GM10266 (cell line): ENCODE measurements around the gene MAPK8IP3.
A peak's percentile ranks its signal among the peaks of the same experiment; 100 is the strongest.

ENCODE experiments used
- DNase-seq: peaks from one replicate; pipeline ENCODE4 v3.0.0; 2012; ENCODE audit errors: extremely low spot score
- CTCF ChIP-seq: IDR thresholded peaks from 2 replicates; pipeline ENCODE4 v1.5.1; 2012; ENCODE audit warnings: mild to moderate bottlenecking, low read depth; ENCODE audit not compliant: control insufficient read depth, insufficient read depth; ENCODE audit errors: missing control alignments

Gene MAPK8IP3

GRCh38 chr16:1707193-1707790 is 1.3 kb downstream of the MAPK8IP3 start:
- TF ChIP-seq CTCF = no peak
- DNase-seq = peak; percentile 47

- no peak for DNase-seq
- TF ChIP-seq CTCF = no peak
These were observed 2.2 kb downstream of the MAPK8IP3 start for GRCh38 chr16:1708083-1708767.

DNA sequence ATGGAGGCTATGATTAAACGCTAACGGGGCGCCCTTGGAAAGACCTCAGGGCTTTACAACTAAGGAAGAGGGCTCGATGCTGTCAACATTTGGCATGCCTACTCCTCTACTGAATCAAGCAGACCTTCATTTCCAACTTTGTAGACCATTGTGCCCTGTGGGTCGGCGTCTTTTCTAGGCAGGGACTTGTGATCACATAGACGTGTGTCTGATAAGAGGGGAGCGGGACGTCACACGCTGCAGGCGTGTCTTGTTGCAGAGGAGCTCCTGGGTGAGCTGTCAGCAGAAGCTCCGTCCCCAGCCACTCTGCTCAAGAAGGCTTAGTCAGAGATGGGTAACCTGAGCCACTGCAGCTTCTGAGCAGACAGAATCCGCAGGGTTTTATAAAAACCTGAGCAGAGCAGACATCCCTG is 2.8 kb downstream of the MAPK8IP3 start:
- no peak for TF ChIP-seq CTCF
- no peak for DNase-seq

GRCh38 chr16:1709356-1709755 is 3.4 kb downstream of the MAPK8IP3 start:
- no peak for DNase-seq
- no peak for TF ChIP-seq CTCF

DNA sequence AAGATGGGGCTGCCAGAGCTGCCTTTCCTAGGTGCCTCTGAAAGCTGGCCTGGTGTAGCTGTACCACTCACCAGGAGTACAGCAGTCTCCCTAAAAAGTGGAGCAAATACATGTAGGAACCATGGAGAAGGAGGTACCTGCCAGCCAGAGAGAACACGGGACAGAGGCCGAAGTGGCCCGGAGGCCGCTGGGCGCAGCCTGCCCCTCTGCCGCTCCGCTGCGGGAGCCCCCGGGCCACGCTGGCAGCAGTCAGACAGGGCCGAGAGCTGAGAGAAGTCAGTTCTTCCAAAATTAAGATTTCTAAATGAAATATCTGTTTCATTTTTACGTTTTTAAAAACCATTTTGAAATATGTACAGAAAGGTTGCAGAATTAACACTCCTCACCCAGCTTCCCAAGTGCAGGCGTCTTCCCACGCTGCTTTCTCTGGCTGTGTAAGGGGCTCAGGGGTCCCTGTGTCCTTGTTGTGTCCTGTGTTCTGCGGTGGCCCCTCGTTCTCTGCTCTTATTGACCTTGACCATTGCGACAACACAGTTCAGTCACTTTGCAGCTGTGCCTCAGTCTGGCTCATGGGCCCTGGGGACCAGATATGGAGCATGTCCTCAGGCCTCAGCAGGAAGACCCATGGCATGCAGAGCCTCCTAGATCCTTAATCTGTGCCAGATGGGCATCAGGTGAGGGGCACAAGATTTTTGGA is 5.0 kb downstream of the MAPK8IP3 start:
- TF ChIP-seq CTCF = no peak
- no peak for DNase-seq

- no peak for TF ChIP-seq CTCF
- no peak for DNase-seq
These were observed 6.8 kb downstream of the MAPK8IP3 start for GRCh38 chr16:1712791-1713261.

DNA sequence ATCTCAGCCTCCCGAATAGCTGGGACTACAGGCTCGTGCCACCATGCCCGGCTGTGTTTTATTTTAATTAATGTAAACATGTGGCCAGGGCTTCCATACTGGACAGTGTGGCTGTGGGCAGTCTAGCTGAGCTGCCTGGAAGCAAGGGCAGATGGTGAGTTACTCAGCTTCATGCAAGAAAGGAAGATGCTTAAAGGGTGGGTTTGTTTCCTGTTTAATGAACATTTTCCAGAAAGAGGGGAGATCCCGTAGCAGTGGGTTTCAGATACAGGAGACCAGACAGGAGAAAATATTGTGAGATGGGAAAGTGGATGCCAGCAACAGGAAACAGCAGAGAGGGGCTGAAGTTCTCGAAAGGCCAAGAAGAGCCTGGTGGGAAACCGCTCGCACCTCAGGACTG is 7.3 kb downstream of the MAPK8IP3 start:
- no peak for TF ChIP-seq CTCF
- DNase-seq = no peak
